ES-I3 (cell line): ENCODE data around the gene SZT2.

Source experiments
- H3K36me3 ChIP-seq: 2 replicates; pipeline ENCODE4 v1.6.1; 2013; ENCODE audit warnings: mild to moderate bottlenecking, low read length, control low read depth, moderate library complexity; ENCODE audit not compliant: insufficient read depth
- H3K4me1 ChIP-seq: 2 replicates; pipeline ENCODE4 v1.6.1; 2013; ENCODE audit warnings: mild to moderate bottlenecking, control low read depth, low read length; ENCODE audit not compliant: insufficient read depth
- H3K9ac ChIP-seq: 2 replicates; pipeline ENCODE4 v1.6.1; 2013; ENCODE audit warnings: low read depth, mild to moderate bottlenecking, low read length, moderate library complexity
- H3K9me3 ChIP-seq: 2 replicates; pipeline ENCODE4 v1.6.1; 2013; ENCODE audit warnings: mild to moderate bottlenecking, low read length, moderate library complexity; ENCODE audit not compliant: control insufficient read depth, insufficient read depth

Gene SZT2

GRCh38 chr1:43441894-43442637 is 52.4 kb downstream of the SZT2 start:
- Histone ChIP-seq H3K9ac (no peak overlapping the region), H3K36me3 (peaks cover 17% of the 10 kb centered on the region), H3K4me1 (no peaks in the 10 kb centered on the region), H3K9me3 (no peaks in the 10 kb centered on the region)

GRCh38 chr1:43442756-43443155 is 53.1 kb downstream of the SZT2 start:
- Histone ChIP-seq H3K36me3 (peaks cover 20% of the 10 kb centered on the region), H3K4me1 (no peaks in the 10 kb centered on the region), H3K9ac (no peak overlapping the region), H3K9me3 (no peaks in the 10 kb centered on the region)

DNA sequence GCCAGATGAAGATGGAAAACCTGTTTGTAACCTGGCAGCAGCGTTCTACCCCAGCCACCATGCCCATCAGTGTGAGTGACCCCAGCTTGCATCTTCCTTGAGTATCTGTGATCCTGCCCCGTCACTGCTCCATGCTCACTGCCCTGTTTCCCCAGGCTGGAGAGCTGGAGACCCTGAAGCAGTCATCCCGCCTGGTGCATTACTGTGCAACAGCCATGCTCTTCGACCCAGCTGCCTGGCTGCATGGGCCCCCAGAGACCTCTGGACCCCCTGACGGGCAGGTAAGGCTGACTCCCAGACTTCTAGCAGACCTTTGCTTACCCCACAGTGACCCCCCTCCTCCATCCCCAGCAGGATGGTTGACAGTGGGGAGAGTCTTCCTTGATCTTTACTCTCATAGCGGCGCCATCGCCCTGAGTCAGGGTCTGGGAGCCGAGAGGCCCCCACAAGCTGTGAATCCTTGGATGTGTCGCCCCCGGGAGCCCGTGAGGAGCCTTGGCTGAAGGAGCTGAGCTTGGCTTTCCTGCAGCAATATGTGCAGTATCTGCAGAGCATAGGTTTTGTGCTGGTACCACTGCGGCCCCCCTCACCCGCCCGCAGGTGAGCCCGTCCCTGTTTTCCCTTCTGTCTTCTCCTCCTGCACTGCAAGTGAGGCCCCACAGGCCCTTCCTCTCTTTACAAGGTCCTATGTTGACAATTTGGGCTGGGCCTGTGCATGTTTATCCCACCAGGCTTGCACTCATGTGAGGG is 53.7 kb downstream of the SZT2 start:
- Histone ChIP-seq H3K9me3 (no peaks in the 10 kb centered on the region), H3K9ac (no peak overlapping the region), H3K36me3 (peaks cover 20% of the 10 kb centered on the region), H3K4me1 (no peaks in the 10 kb centered on the region)

GRCh38 chr1:43444151-43444828 is 54.6 kb downstream of the SZT2 start:
- H3K36me3 ChIP-seq = peaks cover 20% of the 10 kb centered on the region
- no peaks in the 10 kb centered on the region for H3K9me3 ChIP-seq

GRCh38 chr1:43444836-43445235 is 55.1 kb downstream of the SZT2 start:
- H3K9ac ChIP-seq = no peak overlapping the region
- peaks cover 20% of the 10 kb centered on the region for H3K36me3 ChIP-seq
- H3K9me3 ChIP-seq = no peaks in the 10 kb centered on the region
- no peaks in the 10 kb centered on the region for H3K4me1 ChIP-seq

More at GRCh38 chr1:43444151-43444828, 54.6 kb downstream of the SZT2 start:
- Histone ChIP-seq H3K4me1 (no peaks in the 10 kb centered on the region), H3K9ac (no peak overlapping the region)

DNA sequence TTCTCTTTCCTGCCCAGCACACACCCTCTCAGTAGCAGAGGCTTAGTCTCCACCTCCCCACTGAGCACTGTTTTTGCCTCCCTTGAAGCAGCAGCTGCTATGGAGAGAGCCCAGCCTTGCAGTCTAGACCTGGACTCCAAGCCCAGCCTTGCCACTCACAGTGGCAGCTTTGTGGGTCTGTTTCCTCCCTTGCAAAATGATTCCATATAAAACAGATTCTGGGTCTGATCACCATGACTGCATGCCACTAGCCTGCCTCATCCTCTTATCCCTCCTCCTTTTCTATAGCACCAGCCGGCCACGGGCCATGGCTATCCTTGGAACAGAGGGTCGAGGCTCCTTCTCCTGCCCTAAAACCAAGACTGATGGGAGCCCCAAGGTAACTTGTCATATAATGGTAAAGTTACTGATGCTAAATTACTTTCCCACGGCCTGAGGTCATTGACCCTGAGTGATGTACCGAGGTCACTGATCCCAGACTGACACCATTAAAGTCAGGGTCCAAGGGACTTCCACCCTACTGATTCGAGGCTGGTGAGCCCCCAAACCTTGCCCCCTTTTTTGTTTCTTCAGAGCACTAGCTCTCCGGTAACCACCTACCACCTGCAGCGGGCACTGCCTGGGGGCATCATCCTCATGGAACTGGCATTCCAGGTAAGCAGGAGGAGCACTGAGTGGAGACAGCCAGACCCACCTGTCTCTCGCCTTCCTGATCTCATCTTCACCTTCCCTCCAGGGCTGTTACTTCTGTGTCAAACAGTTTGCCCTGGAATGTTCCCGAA is 56.1 kb downstream of the SZT2 start:
- Histone ChIP-seq H3K9ac (no peak overlapping the region), H3K36me3 (peaks cover 21% of the 10 kb centered on the region), H3K4me1 (no peaks in the 10 kb centered on the region), H3K9me3 (no peaks in the 10 kb centered on the region)

DNA sequence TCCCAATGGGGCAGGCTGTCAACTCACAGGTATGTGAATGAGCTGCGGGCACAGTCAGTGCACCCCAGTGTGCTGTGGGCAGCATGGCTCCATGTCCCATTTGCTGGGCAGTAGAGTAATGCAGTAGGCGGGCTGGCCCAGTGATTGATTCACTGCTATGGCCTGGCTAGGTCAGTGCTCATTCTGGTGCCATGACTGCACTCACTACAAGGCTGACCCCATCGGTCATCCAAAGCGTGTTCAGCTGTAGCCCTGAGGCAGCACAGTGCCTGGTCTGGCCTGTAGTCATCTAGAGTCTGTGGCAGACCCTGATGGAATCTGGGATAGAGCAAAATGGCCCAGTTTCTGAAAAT is 56.7 kb downstream of the SZT2 start:
- no peak overlapping the region for H3K9ac ChIP-seq
- no peaks in the 10 kb centered on the region for H3K4me1 ChIP-seq
- H3K9me3 ChIP-seq = no peaks in the 10 kb centered on the region
- H3K36me3 ChIP-seq = peaks cover 23% of the 10 kb centered on the region

GRCh38 chr1:43446881-43447835 is 57.5 kb downstream of the SZT2 start:
- H3K9me3 ChIP-seq = no peaks in the 10 kb centered on the region
- H3K36me3 ChIP-seq = peaks cover 23% of the 10 kb centered on the region
- H3K9ac ChIP-seq = no peak overlapping the region
- no peaks in the 10 kb centered on the region for H3K4me1 ChIP-seq

- Histone ChIP-seq H3K36me3 (peaks cover 23% of the 10 kb centered on the region), H3K9ac (no peak overlapping the region), H3K4me1 (peaks cover 4% of the 10 kb centered on the region; the same call in 1 of the 2 replicates), H3K9me3 (no peaks in the 10 kb centered on the region)
Measured at GRCh38 chr1:43447891-43448708, 58.4 kb downstream of the SZT2 start.

DNA sequence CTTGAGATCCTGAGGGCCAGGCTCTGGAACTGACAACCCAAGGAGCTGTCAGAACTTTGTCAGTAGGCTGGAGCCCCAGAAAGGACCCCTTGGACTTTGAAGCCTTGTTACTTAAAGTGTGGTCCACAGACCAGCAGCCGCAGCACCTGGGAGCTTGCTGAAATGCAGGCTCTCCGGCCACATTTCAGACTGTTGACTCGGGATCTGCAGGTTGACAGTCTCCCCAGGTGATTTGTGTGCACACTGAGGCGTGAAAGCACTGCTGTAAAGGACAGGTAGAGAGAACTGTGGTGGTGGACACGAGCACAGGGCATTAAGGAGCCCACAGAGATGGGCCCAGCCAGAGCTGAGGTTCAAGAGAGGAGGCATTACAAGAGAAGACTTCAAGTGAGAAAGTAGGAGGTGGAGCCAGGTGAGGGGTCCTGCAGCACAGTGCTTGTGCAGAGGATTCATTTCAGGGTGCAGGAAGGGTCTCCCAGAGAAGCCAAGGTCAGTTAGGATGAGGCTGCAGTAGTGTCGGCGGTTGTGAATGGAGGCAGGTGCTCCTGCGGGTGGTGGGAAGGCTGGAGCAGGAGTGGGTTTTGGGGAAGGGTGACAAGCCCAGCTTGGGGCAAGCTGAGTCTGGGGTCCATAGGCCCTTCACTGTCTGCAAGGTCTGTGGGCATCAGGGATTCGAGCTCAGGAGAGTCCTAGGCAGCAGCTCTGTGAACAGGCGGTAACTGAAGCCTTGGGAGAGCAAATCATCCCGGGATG is 59.4 kb downstream of the SZT2 start:
- Histone ChIP-seq H3K9me3 (no peaks in the 10 kb centered on the region), H3K9ac (no peak overlapping the region), H3K4me1 (peaks cover 4% of the 10 kb centered on the region; the same call in 1 of the 2 replicates), H3K36me3 (peaks cover 23% of the 10 kb centered on the region)

DNA sequence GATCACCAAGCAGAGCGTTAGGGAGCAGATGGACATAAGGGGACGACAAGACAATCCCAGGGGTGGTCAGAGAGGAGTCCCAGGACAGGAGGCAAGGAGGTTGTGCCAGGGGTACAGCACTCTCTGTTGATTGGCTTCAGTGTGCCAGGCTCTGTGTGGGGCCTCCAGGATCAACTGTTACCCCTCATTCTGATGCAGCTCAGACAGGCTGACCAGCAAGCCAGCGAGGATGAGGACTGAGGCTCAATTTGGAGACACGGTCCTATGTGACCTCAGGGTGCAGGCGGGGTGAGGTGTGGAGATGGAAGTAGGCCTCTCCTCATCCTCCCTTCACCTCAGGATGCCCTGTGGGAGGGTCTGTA is 60.0 kb downstream of the SZT2 start:
- H3K36me3 ChIP-seq = peaks cover 18% of the 10 kb centered on the region

GRCh38 chr1:43450251-43450941 is 60.7 kb downstream of the SZT2 start:
- peaks cover 18% of the 10 kb centered on the region for H3K36me3 ChIP-seq
- no peak overlapping the region for H3K9ac ChIP-seq
- peaks cover 4% of the 10 kb centered on the region; the same call in 1 of the 2 replicates for H3K4me1 ChIP-seq
- no peaks in the 10 kb centered on the region for H3K9me3 ChIP-seq

More for the DNA sequence above, 60.0 kb downstream of the SZT2 start:
- H3K4me1 ChIP-seq = peaks cover 4% of the 10 kb centered on the region; the same call in 1 of the 2 replicates
- no peaks in the 10 kb centered on the region for H3K9me3 ChIP-seq
- no peak overlapping the region for H3K9ac ChIP-seq
